ENCODE results near the gene ARHGAP22. TPM values are rescaled to one million over a fixed set of nuclear protein-coding genes. Genes with fewer than 3 reads are reported as not detected.

ARHGAP22 gene
- total RNA-seq, 2 donors from 2014 or later = 4.4 to 8.6 TPM

DNA sequence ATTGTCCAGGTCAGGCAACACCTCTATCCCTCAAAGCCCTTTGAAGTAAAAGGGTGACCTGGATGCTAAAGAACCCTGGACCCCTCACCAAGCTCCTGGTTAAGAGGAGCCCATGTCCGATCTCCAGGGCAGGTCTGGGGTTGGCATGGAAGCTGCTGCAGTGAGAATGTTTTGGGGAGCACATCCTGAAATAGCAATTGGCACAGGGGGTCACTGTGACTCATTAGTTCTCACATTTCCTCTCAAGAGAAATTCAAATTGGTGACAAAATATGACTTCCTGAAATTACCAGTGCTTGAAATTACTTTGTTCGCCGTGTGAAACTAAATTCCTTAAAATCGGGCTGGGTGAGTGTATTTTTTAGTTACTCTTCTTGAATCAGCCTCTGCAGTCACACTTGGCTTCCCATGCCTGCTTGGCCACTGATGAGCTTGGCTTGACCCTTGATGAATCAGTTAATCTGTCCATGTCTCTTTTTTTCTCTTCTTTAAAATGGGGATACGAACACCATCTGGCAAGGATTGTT is 18.8 kb upstream of the ARHGAP22 start:
- 86% methylated on average over 5 of the region's 5 CpGs for WGBS
- H3K4me3 ChIP-seq = no peak overlapping the region
- DNase-seq (ENCODE audit: low spot score) = no peak
- intact Hi-C loops (cut with DNase I) = no loop called here
- peaks cover 5% of the 10 kb centered on the region for H3K27me3 ChIP-seq (replicated peaks; ENCODE audit: insufficient read depth)
- no peaks in the 10 kb centered on the region for H3K36me3 ChIP-seq
- TF ChIP-seq CTCF (IDR thresholded peaks at IDR 0.05) = no peak
- no peak for TF ChIP-seq POLR2A (IDR thresholded peaks at IDR 0.05)
- no peak for TF ChIP-seq POLR2AphosphoS5 (IDR thresholded peaks at IDR 0.05)
- H3K4me1 ChIP-seq (replicated peaks) = no peaks in the 10 kb centered on the region
- H3K27ac ChIP-seq = no peak overlapping the region
- no peaks in the 10 kb centered on the region for H3K9me3 ChIP-seq

GRCh38 chr10:48623009-48623408 is 18.1 kb upstream of the ARHGAP22 start:
- H3K27me3 ChIP-seq (replicated peaks; ENCODE audit: insufficient read depth) = peaks cover 5% of the 10 kb centered on the region
- H3K4me1 ChIP-seq (replicated peaks) = no peaks in the 10 kb centered on the region
- no peak for DNase-seq (ENCODE audit: low spot score)
- no peaks in the 10 kb centered on the region for H3K9me3 ChIP-seq
- TF ChIP-seq POLR2A (IDR thresholded peaks at IDR 0.05) (no peak), POLR2AphosphoS5 (IDR thresholded peaks at IDR 0.05) (no peak)
- no peak overlapping the region for H3K27ac ChIP-seq
- no peaks in the 10 kb centered on the region for H3K36me3 ChIP-seq
- WGBS = 95% methylated on average over 3 of the region's 3 CpGs
- intact Hi-C loops (cut with DNase I) = no loop called here
- H3K4me3 ChIP-seq = no peak overlapping the region

GRCh38 chr10:48620719-48621118 is 15.8 kb upstream of the ARHGAP22 start:
- H3K4me3 ChIP-seq = no peak overlapping the region
- TF ChIP-seq POLR2AphosphoS5 (IDR thresholded peaks at IDR 0.05) (no peak), POLR2A (IDR thresholded peaks at IDR 0.05) (no peak), CTCF (IDR thresholded peaks at IDR 0.05) (no peak)
- DNase-seq (ENCODE audit: low spot score) = no peak
- H3K9me3 ChIP-seq = no peaks in the 10 kb centered on the region
- H3K27me3 ChIP-seq (replicated peaks; ENCODE audit: insufficient read depth) = peaks cover 3% of the 10 kb centered on the region
- no peak overlapping the region for H3K27ac ChIP-seq
- no peaks in the 10 kb centered on the region for H3K36me3 ChIP-seq
- intact Hi-C loops (cut with DNase I) = no loop called here
- WGBS = 92% methylated on average over 2 of the region's 2 CpGs
- no peaks in the 10 kb centered on the region for H3K4me1 ChIP-seq (replicated peaks)

- DNase-seq (ENCODE audit: low spot score) = no peak
- H3K27ac ChIP-seq = no peak overlapping the region
- H3K9me3 ChIP-seq = no peaks in the 10 kb centered on the region
- intact Hi-C loops (cut with DNase I) = no loop called here
- no peaks in the 10 kb centered on the region for H3K4me1 ChIP-seq (replicated peaks)
- 68% methylated on average over 1 of the region's 1 CpG for WGBS
- no peak overlapping the region for H3K4me3 ChIP-seq
- no peak for TF ChIP-seq CTCF (IDR thresholded peaks at IDR 0.05)
- no peak for TF ChIP-seq POLR2AphosphoS5 (IDR thresholded peaks at IDR 0.05)
- TF ChIP-seq POLR2A (IDR thresholded peaks at IDR 0.05) = no peak
- no peaks in the 10 kb centered on the region for H3K36me3 ChIP-seq
- no peaks in the 10 kb centered on the region for H3K27me3 ChIP-seq (replicated peaks; ENCODE audit: insufficient read depth)
Observed at GRCh38 chr10:48616436-48616835, 11.6 kb upstream of the ARHGAP22 start.

DNA sequence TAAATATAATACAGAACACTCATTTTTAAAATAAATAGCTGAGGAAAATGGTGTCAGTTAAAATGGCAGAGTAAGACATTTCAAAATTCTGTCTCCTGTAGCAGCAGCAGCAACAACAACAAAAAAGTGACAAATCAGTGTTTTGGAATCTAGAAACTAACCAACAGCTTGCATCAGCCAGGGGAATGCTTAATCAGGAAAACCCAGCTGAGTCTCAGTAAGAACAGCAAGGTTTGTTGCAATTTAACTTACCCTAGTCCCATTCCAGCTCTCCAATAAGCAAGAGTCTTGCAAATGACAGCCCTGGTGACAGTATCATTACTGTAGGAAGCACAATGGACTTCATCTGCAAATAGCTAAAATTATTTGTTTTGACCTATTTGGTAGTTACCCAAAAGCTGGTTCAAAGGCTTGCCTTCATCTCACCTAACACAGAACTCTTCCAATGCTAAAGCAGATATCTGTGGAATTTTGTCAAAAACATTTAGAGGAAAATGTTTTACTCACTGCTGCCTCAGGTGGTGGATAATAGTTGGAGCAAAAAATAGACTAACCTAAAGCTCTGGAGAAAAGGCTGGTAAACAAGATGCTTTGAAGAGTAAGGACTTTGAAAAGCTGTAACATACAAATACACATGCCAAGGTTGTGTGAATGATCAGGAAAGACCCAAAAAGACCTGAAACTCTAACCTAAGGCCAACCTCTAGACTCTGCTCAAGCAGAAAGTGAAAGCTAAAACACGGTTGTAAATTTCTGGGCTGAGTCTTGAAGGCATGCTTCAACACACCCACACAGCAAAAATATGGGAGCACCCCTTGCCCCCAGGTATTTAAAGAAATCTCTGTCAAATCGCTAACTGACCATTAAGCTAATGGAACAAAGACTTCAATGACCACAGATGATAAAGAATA is 9.9 kb upstream of the ARHGAP22 start:
- Histone ChIP-seq H3K27me3 (replicated peaks; ENCODE audit: insufficient read depth) (no peaks in the 10 kb centered on the region), H3K4me3 (no peak overlapping the region), H3K4me1 (replicated peaks) (no peaks in the 10 kb centered on the region), H3K36me3 (no peaks in the 10 kb centered on the region), H3K27ac (no peak overlapping the region), H3K9me3 (no peaks in the 10 kb centered on the region)
- DNase-seq (ENCODE audit: low spot score) = no peak
- TF ChIP-seq CTCF (IDR thresholded peaks at IDR 0.05) (no peak), POLR2A (IDR thresholded peaks at IDR 0.05) (no peak), POLR2AphosphoS5 (IDR thresholded peaks at IDR 0.05) (no peak)
- intact Hi-C loops (cut with DNase I) = no loop called here
- 86% methylated on average over 2 of the region's 2 CpGs for WGBS
